LNCaP clone FGC (cell line): Measurements from ENCODE around the gene FNDC4.

ENCODE experiments used
- DNase-seq: peaks from one replicate; pipeline ENCODE4 v3.0.0-alpha.2; 2011; ENCODE audit warnings: low read depth
- H3K4me3 ChIP-seq: 2 replicates; pipeline ENCODE4 v1.5.1; 2011; ENCODE audit warnings: mild to moderate bottlenecking, low read depth, low read length, control low read depth
- CTCF ChIP-seq: IDR thresholded peaks from 2 replicates; pipeline ENCODE4 v1.5.1; 2012; ENCODE audit warnings: mild to moderate bottlenecking; ENCODE audit not compliant: control insufficient read depth, insufficient read depth; ENCODE audit errors: extremely low read depth

FNDC4 gene

GRCh38 chr2:27494284-27494943 lies 586 bp downstream of the FNDC4 start:
- TF ChIP-seq CTCF, result no peak
- peak overlapping the region; percentile 3; the same call in 1 of the 2 replicates for H3K4me3 ChIP-seq
- DNase-seq, result no peak

GRCh38 chr2:27493948-27494283 lies 1.1 kb downstream of the FNDC4 start:
- no peak for DNase-seq
- TF ChIP-seq CTCF, result no peak

GRCh38 chr2:27492557-27492956 lies 2.4 kb downstream of the FNDC4 start:
- H3K4me3 ChIP-seq, result no peak overlapping the region
- no peak for TF ChIP-seq CTCF
- DNase-seq, result no peak

More at GRCh38 chr2:27493948-27494283, 1.1 kb downstream of the FNDC4 start:
- no peak overlapping the region for H3K4me3 ChIP-seq

- peak; percentile 99 for DNase-seq
- TF ChIP-seq CTCF, result no peak
- peak within 1 kb of the TSS; percentile 61 for H3K4me3 ChIP-seq
These were observed 5.3 kb downstream of the FNDC4 start, which contains the start of gene IFT172 for GRCh38 chr2:27489498-27490397. Gene IFT172 (minus strand): TSS chr2:27489743. CDS start chr2:27489653, 90 bp downstream.

- H3K4me3 ChIP-seq, result peak overlapping the region; percentile 61
- TF ChIP-seq CTCF, result no peak
- no peak for DNase-seq
These were observed 5.9 kb downstream of the FNDC4 start for GRCh38 chr2:27489118-27489497.

- H3K4me3 ChIP-seq, result no peak overlapping the region
- TF ChIP-seq CTCF, result no peak
- DNase-seq, result no peak
These were observed 9.5 kb downstream of the FNDC4 start for GRCh38 chr2:27485496-27485895.
